Measurements from ENCODE around the gene CD34.

CD34 gene

DNA sequence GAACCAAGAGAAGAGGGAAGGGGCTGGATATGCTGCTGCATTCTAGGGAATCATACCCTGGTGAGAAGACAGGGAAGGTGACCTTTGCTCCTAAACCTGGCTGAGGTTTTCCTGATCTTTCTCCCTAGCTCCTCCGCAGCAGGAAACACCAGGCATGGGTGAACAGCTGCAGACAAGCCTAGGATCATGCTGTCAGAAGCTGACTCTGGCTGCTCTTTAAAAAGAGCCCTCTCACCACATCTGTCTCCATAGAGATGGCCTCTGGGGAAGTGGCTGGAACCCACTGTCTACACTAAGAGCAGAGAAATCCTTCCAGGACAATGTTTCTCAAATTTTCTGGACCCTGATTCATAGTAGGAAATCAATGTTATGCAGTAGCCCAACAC lies 57.6 kb downstream of the CD34 start:
- TF ChIP-seq POLR2A (IDR thresholded peaks at IDR 0.05; ENCODE audit: low read length), result no peak
- TF ChIP-seq GATA1 (IDR thresholded peaks at IDR 0.05; ENCODE audit: low read depth, low read length), result no peak
- no peak for DNase-seq

GRCh38 chr1:207852576-207853371 lies 58.2 kb downstream of the CD34 start:
- no peak for TF ChIP-seq POLR2A (IDR thresholded peaks at IDR 0.05; ENCODE audit: low read length)
- no peak for TF ChIP-seq GATA1 (IDR thresholded peaks at IDR 0.05; ENCODE audit: low read depth, low read length)
- no peak for DNase-seq

GRCh38 chr1:207851696-207852095 lies 59.2 kb downstream of the CD34 start:
- no peak for TF ChIP-seq POLR2A (IDR thresholded peaks at IDR 0.05; ENCODE audit: low read length)
- TF ChIP-seq GATA1 (IDR thresholded peaks at IDR 0.05; ENCODE audit: low read depth, low read length), result no peak
- no peak for DNase-seq

DNA sequence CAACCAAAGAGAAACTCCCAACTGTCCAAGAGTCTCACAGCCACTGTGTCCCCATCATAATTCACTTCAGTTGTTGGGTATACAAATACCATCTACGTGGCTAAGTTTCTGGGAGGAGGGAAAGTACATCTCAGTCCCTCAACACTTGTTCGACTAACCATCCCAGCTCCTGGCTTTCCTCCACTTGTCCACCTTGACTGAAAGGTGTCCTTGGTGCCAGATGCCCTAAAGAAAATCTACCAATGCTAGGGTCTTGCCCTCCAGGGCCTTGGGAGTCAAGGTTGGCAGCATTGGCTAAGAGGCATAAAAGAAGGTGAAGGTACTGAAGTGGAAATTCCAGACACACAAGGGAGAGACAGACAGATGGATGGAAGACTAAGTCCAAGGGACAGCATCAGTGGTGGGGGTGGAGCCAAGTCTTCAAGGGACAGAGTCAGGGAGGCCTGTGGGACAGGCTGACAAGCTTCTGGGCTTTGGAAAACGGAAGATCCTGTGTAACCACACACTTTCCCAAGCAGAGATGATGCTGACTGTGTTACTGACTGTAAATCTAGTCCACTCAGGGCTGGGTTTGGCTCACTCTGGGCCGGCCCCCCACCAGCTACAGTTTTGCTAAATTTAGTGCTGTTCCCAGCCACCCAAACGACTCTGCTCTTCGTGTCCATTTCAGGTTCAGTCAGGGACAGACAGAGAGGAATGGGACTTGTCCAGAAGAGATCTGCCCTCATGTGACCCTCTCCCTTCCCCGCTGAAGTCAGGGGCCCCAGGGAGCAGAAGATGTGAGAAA lies 60.1 kb downstream of the CD34 start:
- TF ChIP-seq GATA1 (IDR thresholded peaks at IDR 0.05; ENCODE audit: low read depth, low read length) (no peak), POLR2A (IDR thresholded peaks at IDR 0.05; ENCODE audit: low read length) (no peak)
- DNase-seq, result no peak

GRCh38 chr1:207849646-207850045 lies 61.3 kb downstream of the CD34 start:
- DNase-seq, result no peak
- TF ChIP-seq GATA1 (IDR thresholded peaks at IDR 0.05; ENCODE audit: low read depth, low read length) (no peak), POLR2A (IDR thresholded peaks at IDR 0.05; ENCODE audit: low read length) (no peak)

DNA sequence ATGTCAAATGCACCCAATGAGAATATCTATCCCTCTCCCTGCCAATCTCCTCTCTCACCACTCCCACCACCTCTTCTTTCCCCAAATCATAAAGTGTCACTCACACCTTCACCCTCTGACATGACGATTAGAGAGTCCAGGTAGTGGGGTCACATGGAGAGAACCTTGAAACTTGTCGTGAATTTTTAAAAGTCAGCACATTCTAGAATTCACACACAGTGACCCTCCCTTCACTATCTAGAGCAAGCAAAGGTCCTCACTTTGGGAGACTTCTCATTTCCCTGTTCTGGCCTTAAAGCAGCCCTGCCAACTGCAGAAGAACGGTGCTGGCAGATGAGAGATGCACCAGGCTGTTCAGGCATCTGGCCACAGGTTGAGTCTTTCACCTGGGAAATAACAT lies 61.9 kb downstream of the CD34 start:
- TF ChIP-seq GATA1 (IDR thresholded peaks at IDR 0.05; ENCODE audit: low read depth, low read length) (no peak), POLR2A (IDR thresholded peaks at IDR 0.05; ENCODE audit: low read length) (peak; percentile 0)
- no peak for DNase-seq

DNA sequence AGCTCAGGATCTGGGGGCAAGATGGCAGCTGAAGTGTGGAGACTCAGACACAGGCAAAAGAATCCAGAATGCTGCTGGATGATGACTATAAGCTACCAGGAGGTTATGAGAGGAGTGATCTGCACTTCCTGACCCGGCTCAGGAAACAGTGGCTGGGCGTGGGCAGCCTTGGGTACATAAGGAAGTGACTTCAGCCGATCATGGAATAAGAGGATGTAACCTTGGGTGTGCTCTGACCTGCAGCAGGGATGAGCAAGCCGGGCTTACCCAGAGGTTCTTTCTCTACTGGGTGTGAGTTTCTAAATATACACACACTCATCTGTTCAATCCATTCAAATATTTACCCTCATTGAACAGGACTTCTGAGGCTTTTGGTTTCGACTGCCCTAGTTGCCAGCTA lies 62.7 kb downstream of the CD34 start:
- no peak for DNase-seq
- no peak for TF ChIP-seq POLR2A (IDR thresholded peaks at IDR 0.05; ENCODE audit: low read length)
- no peak for TF ChIP-seq GATA1 (IDR thresholded peaks at IDR 0.05; ENCODE audit: low read depth, low read length)

- no peak for TF ChIP-seq GATA1 (IDR thresholded peaks at IDR 0.05; ENCODE audit: low read depth, low read length)
- TF ChIP-seq POLR2A (IDR thresholded peaks at IDR 0.05; ENCODE audit: low read length), result no peak
- no peak for DNase-seq
These were observed 63.8 kb downstream of the CD34 start for GRCh38 chr1:207847116-207847515.

DNA sequence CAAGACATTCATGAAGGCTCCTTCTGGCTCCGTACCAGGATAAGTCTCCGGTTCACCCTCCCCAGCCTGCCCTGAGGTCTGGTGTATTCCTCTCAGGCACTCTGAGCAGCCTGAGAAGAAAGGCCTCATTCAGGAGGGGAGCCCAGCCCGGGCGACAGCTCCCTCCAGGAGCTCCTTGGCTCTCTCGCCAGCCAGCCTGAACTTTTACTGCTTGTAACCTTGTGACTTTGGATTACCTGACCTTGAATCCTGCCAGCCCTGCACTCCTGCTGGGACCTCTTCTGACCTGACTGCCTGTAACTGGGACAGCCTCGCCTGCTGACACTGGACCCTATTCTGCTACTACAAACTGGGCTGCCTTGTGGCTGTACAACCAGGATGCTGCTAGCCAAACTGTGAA lies 65.8 kb downstream of the CD34 start:
- TF ChIP-seq POLR2A (IDR thresholded peaks at IDR 0.05; ENCODE audit: low read length), result no peak
- TF ChIP-seq GATA1 (IDR thresholded peaks at IDR 0.05; ENCODE audit: low read depth, low read length), result no peak

GRCh38 chr1:207844371-207844770 lies 66.6 kb downstream of the CD34 start:
- DNase-seq, result no peak
- no peak for TF ChIP-seq POLR2A (IDR thresholded peaks at IDR 0.05; ENCODE audit: low read length)
- no peak for TF ChIP-seq GATA1 (IDR thresholded peaks at IDR 0.05; ENCODE audit: low read depth, low read length)

More for the DNA sequence above, 65.8 kb downstream of the CD34 start:
- no peak for DNase-seq

DNA sequence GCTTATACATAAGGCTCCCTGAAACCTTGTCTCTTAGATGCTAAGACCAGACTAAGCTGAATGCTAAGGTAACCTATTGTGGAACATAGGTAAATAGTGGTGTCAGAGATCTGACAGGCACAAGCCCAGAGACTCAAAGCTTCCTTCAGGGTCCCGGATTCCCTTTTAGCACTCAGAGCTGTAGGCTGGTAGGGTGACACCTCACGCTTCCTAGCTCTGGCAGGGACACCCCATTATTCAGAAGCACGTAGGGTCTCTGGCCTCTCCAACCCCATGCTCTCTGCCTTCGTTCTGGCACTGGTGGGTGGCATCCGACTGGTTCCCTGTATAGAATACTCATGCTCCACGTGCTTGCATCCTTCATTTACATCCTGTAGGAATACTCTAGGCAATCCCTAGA lies 68.4 kb downstream of the CD34 start:
- TF ChIP-seq POLR2A (IDR thresholded peaks at IDR 0.05; ENCODE audit: low read length) (no peak), GATA1 (IDR thresholded peaks at IDR 0.05; ENCODE audit: low read depth, low read length) (no peak)
- DNase-seq, result no peak

DNA sequence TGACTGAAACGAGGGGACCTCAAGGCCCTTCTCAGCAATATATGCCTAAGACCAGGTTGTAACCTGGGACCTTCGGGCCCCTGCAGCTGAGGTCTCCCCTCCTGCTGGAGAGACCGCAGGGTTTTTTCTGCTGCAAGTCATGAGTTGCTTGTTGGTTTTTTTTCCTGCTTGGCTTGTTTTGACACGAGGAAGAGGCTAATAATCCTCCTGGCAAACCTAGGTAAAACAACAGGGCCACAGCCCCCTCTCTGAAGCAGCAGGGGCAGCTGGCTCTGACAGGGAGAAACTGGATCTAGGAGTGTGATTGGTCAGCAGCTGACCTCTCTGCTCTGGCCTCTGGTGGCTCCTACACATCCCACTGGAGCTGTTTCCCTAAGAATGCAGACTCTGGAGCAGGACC lies 69.0 kb downstream of the CD34 start:
- no peak for DNase-seq
- TF ChIP-seq GATA1 (IDR thresholded peaks at IDR 0.05; ENCODE audit: low read depth, low read length) (no peak), POLR2A (IDR thresholded peaks at IDR 0.05; ENCODE audit: low read length) (no peak)

- no peak for DNase-seq
- TF ChIP-seq POLR2A (IDR thresholded peaks at IDR 0.05; ENCODE audit: low read length) (no peak), GATA1 (IDR thresholded peaks at IDR 0.05; ENCODE audit: low read depth, low read length) (no peak)
These were observed 69.6 kb downstream of the CD34 start for GRCh38 chr1:207841293-207841692.

DNA sequence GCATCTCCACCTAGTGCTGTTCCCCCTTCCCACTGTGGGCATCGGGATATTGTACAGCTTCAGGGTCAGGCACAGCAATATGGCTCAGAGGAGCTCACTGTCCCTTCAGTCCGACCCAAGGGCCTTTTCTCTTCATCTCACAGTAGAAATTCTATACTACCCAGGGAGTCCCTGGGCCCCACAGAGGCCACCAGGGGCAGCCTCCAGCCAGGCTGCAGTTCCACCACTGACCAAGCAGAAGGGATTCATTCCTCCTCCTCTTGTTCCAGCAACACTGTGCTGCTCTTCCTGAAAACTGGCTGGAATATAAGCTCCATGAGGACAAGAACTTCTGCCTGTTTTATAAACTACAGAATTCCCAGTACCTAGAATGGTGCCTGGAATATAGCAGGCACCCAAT lies 70.5 kb downstream of the CD34 start:
- no peak for DNase-seq
- TF ChIP-seq GATA1 (IDR thresholded peaks at IDR 0.05; ENCODE audit: low read depth, low read length) (no peak), POLR2A (IDR thresholded peaks at IDR 0.05; ENCODE audit: low read length) (no peak)

DNA sequence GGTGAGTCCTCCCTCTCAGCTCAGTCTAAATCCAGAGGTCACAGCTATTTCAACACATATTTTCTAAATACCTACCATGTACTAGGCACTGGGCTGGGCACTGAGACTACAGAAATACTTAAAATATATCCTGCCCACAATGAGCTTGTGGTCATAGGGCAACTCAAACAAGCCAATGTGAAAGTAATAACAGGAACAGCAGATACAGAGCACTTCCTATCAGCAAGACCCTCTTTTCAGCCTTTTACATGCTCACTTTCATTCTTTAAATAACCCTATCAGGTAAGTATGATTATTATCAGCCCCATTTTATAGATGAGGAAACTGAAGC lies 71.9 kb downstream of the CD34 start:
- DNase-seq, result no peak
- TF ChIP-seq POLR2A (IDR thresholded peaks at IDR 0.05; ENCODE audit: low read length) (no peak), GATA1 (IDR thresholded peaks at IDR 0.05; ENCODE audit: low read depth, low read length) (no peak)
